ENCODE data around the gene ATF7IP. TPM values are rescaled to one million over a fixed set of nuclear protein-coding genes. Genes with fewer than 3 reads are reported as not detected.

ATF7IP gene
- total RNA-seq, 1 donor from 2014 or later = 55.0 TPM

GRCh38 chr12:14418451-14418890 lies 53.0 kb downstream of the ATF7IP start:
- ATAC-seq = peak; percentile 63

DNA sequence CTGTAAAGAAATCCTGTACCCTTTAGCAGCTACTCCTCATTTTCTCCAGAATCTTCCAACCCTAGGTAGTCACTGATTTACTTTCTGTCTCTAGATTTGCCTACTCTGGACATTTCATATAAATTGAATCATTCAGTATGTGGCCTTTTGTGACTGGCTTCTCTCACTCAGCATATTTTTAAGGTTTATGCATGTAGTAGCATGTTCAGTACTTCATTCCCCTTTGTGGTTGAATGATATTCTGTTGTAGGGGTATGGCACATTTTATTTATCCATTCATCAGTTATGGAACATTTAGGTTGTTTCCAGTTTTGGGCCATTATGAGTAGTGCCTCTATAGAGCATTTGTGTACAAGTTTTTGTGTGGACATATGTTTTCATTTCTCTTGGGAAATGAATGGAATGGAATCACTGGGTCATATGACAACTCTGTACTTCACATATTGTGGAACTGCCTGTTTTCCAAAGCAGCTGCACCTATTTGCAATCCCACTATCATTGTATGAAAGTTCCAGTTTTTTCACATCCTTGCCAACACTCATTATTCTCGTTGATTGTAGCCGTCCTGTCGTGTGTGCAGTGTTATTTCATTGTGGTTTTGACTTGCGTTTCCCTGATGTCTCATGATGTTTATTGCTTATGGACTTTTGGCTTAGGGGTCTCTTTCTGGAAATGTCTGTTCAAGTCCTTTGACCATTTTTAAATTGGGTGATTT lies 57.2 kb downstream of the ATF7IP start:
- ATAC-seq = peak; percentile 49

DNA sequence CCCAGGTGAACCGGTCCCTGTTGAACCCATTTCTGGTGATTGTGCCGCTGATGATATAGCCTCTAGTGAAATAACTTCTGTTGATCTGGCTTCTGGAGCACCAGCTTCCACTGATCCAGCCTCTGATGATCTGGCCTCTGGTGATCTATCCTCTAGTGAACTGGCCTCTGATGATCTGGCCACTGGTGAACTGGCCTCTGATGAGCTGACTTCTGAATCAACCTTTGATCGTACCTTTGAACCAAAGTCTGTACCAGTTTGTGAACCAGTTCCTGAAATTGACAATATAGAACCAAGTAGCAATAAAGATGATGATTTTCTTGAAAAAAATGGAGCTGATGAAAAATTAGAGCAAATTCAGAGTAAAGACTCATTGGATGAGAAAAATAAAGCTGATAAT lies 59.1 kb downstream of the ATF7IP start:
- no peak for ATAC-seq

GRCh38 chr12:14426792-14427191 lies 61.3 kb downstream of the ATF7IP start:
- no peak for ATAC-seq

GRCh38 chr12:14427929-14428328 lies 62.4 kb downstream of the ATF7IP start:
- no peak for ATAC-seq

- ATAC-seq = no peak
These were observed 65.0 kb downstream of the ATF7IP start for GRCh38 chr12:14430394-14430986.

DNA sequence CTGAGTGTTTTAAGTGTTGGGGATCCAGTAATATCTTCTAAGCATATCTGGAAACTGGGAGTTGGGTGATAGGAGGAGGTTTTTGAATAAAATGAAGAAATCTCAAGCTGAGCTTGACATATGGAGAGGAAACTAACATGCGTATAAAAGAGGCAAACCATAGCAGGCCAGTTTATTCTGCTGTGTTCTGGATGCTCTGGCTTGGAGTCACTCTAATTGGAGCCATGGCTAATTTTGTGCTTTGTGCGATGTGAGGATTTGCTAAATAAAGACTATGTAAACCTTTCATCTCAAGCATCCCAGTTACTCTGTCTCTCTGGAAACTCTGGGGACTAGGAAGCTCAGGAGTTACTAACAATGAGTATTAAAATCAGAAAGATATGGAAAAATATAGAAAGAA lies 66.5 kb downstream of the ATF7IP start:
- ATAC-seq = no peak

DNA sequence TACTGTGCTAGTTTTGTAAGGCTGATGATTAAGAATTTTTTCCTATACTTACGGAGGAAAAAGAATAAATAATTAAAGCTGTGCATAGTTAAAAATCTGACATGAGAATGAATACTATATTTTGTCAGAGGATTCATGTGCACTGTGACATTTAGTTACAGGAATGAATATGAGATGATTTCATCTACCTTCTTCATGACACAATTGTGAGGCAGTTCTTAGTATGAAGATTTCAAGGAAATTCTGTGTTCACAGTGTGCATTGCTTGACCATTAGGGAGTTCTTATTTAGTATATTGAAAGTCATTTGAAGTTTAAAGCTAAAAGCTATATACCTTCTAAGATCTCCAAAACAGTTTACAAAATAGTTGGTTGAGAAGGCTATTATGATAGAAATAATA lies 70.1 kb downstream of the ATF7IP start:
- no peak for ATAC-seq

DNA sequence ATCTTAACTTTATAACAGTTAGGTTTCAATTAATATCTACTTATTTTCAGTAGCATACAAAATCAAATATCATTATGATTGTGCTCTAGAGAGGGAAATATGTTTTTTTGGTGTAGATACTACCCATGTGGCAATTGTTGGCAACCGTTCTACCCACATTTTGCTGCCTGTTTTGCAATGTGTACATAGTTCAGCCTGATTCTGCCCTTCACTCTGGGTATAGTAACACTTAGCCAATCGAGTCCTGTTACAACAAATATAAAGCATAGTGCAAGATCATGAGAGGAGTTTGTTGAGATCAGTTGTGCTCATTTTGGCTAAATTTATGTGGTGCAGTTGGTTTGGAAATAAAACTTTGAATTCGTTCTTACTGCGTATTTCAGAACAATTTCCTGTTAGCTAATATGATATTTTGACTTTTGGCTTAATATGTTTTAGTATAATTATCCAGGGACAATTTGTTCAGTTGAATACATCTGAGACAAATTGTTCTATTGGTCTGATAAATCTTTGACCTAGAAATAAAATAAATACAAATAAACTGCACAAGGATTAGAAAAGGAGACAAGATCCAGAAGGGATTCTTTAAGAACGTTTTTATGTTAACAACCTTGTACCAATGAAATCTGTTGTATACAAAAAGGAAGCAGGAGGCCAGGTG lies 76.9 kb downstream of the ATF7IP start:
- ATAC-seq = no peak

DNA sequence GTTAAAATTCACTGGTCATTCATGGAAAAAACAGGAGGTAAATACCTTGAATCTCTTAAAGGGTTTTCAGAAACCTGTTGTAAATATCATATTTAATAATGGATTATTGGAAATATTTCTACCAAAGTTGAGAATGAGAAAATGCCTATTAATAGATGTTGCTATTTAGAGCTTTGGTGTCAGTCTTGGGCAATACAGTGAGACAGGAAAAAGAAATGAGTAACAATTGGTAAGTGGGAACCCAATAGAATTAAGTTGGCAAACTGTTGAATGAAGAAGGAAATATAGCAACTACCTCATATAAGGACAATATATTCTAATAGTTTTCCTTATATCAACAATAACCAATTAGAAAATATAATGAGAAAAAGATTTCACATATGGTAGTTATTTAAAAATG lies 78.0 kb downstream of the ATF7IP start:
- ATAC-seq = peak; percentile 49

DNA sequence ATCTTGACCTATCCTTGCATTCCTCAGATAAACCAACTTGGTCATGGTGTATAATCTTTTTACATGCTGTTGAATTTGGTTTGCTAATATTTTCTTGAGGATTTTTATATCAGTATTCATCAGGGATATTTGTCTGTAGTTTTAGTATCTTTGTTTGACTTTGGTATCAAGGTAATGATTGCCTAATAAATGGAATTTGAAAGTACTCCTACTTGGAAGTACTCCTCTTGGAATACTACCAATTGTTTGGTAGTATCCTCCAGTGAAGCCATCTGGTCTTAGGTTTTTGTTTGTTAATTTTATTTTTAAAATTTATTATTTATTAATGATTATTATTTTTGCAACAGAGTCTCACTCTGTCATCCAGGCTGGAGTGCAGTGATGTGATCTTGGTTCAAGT lies 85.0 kb downstream of the ATF7IP start:
- no peak for ATAC-seq

GRCh38 chr12:14452336-14452735 lies 86.9 kb downstream of the ATF7IP start:
- ATAC-seq = no peak

DNA sequence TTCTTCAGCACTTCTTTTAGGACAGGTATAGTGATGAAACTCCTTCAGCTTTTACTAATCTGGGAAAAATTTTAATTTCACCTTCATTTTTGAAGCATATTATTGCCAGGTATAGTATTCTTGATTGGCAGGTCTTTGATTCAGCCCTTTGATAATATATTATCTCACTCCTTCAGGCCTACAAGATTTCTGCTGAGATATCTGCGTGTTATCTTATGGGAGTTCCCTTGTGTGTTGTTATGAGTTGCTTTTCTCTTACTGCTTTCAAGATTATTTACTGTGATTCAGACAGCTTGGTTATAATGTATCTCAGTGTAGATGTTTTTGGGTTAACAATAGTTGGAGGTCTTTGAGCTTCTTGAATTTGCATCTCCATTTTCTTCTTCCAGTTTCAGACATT lies 87.4 kb downstream of the ATF7IP start:
- no peak for ATAC-seq

DNA sequence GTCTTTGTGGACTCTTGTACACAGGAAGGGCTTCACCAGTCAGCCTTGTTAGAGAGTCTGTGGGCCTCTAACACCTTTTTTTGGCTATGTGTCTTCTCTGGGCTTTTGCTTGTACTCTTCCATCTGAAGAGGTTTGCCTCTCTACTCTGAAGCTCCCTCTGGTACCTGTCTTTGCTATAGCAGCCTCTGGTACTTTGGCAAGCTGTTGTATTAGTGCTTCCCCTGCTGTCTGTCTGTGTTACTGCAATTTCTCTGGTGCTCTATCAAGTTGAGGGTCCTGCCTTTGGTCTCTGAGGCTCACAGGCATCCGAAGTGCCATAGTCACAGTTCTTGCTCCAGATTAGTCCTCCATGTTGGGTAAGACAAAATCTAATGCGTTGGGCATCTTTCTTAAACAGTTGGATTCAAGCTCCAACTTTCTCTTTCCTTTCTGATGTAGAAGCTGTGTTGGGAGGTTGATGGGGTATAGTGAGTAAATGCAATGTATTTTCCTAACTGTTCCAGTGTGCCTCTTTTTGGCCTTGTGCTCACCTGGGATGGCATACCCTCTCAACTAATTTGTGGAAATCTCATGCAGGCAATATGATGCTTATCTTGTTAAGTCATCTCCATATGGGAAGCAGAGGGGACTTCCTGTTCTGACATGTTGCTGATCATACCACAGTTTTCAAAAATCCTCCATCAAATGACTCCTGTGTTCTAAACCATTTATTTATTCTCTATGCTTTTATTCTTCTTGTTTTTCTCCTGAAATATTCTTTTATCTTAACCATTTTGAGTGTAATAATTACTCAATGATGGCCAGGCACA lies 88.8 kb downstream of the ATF7IP start:
- peak; percentile 81 for ATAC-seq

GRCh38 chr12:14460212-14460841 lies 94.8 kb downstream of the ATF7IP start:
- no peak for ATAC-seq

GRCh38 chr12:14471497-14471896 lies 106.0 kb downstream of the ATF7IP start:
- ATAC-seq = no peak

DNA sequence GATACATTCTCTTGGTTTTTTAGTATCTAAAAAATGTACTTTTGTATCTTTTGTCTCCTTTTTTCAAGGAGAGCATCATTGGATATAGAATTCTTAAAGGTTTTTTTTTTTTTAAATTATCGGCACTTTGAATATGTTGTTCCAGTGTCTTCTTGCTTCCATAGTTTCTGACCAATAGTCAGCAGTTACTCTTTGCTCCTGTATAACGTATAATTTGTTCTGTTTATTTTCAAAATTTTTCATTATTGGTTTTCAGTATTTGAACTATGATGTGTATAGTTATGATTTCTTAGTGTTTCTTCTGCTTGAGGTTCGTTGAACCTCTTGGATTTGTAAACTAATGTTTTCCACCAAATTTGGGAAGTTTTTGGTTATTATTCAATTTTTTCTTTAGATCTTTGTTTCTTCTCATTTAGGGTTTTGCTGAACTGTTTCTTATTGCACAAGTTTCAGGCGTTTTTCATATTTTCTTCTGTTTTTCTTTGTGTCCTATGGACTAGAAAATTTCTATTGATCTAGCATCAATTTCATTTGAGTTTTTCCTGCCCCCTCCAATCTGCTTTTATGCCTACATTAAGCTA lies 108.3 kb downstream of the ATF7IP start:
- no peak for ATAC-seq

DNA sequence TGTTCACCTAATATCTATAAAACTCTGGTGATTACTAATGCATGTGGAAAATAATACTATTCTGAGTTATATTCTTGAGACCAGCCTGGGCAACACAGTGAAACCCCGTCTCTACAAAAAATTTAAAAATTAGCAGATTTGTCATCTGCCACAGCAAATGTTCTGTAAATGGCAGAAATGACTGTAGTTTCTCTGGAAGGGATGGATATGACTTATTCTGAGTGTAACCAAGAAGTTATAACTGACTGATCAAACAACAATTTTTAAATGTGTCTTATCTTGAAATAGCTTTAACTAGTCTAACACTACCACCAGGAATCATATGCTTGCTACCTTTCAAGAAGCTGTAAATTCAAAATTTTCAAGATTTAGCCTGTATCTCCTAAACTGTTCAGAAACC lies 113.5 kb downstream of the ATF7IP start:
- ATAC-seq = no peak

GRCh38 chr12:14481201-14481600 lies 115.7 kb downstream of the ATF7IP start:
- no peak for ATAC-seq

GRCh38 chr12:14482361-14482760 lies 116.9 kb downstream of the ATF7IP start:
- no peak for ATAC-seq

DNA sequence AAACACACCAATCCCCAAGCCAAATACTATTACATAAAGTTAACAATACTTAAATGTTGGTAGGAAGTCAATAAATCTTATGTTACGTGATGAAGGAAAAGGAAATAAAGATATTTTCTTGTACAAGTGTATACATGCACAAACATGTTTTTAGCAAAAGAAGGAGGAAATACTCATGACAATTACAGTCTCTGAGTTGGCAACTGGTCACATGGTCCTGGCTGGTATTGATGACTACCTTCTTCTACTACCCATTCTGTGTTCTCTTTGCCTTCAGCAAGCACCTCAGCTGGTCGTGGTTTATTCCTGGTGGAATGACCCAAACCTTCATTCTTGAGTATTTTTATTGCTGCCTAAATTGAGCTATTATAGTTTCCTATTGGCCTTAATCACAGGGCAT lies 117.4 kb downstream of the ATF7IP start:
- ATAC-seq = peak; percentile 82

GRCh38 chr12:14495326-14495725 lies 129.8 kb downstream of the ATF7IP start:
- no peak for ATAC-seq

Data from esophagus mucosa (tissue), 1 donor.